Renal cortical epithelial cell (primary cell): Measurements from ENCODE around the gene HINFP. TPM values are rescaled to one million over a fixed set of nuclear protein-coding genes. Genes with fewer than 3 reads are reported as not detected.
"Not testable (repeated sequence)": the region's sequence is repeated elsewhere in the genome, so short reads cannot be mapped to it uniquely, and the experiment has no call there.

Source experiments
- DNase-seq: peaks from one replicate; pipeline ENCODE4 v3.0.0-alpha.2; 2011; ENCODE audit warnings: low read depth
- total RNA-seq: library from RNA; depleted of rRNA; stranded (reverse); fragments of >200 nt; gene quantifications from 2 replicates; pipeline ENCODE4 v1.2.3, GENCODE V29; 2014

Gene HINFP
- total RNA-seq, 1 donor from 2014 or later, result 20.8 TPM

- no peak for DNase-seq
Observed at GRCh38 chr11:119155733-119156492, 34.5 kb downstream of the HINFP start.

GRCh38 chr11:119156496-119156895 is 35.1 kb downstream of the HINFP start:
- no peak for DNase-seq

- DNase-seq, result no peak
Observed at GRCh38 chr11:119157063-119157462, 35.7 kb downstream of the HINFP start.

GRCh38 chr11:119158467-119158866 is 37.1 kb downstream of the HINFP start:
- no peak for DNase-seq

GRCh38 chr11:119160151-119160550 is 38.8 kb downstream of the HINFP start:
- DNase-seq, result no peak

GRCh38 chr11:119161871-119162270 is 40.5 kb downstream of the HINFP start:
- no peak for DNase-seq

GRCh38 chr11:119166368-119167076 is 45.1 kb downstream of the HINFP start:
- peak; percentile 89 for DNase-seq

- DNase-seq, result not testable (repeated sequence)
Observed at GRCh38 chr11:119167077-119167458, 45.7 kb downstream of the HINFP start.

- DNase-seq, result no peak
Observed at GRCh38 chr11:119167933-119168332, 46.6 kb downstream of the HINFP start.

- peak; percentile 64 for DNase-seq
Observed at GRCh38 chr11:119168471-119169281, 47.3 kb downstream of the HINFP start, which contains the start of gene NLRX1. Gene NLRX1, plus strand, starts transcription at chr11:119168725. Its CDS starts 2,679 bp downstream, at chr11:119171404.

- peak; percentile 61 for DNase-seq
Observed at GRCh38 chr11:119169282-119169719, 47.9 kb downstream of the HINFP start.

GRCh38 chr11:119172513-119172912 is 51.1 kb downstream of the HINFP start:
- no peak for DNase-seq

- no peak for DNase-seq
Observed at GRCh38 chr11:119173453-119173852, 52.1 kb downstream of the HINFP start.

- peak; percentile 51 for DNase-seq
Observed at GRCh38 chr11:119175493-119176077, 54.2 kb downstream of the HINFP start.

GRCh38 chr11:119178166-119178680 is 56.8 kb downstream of the HINFP start:
- DNase-seq, result no peak

- no peak for DNase-seq
Observed at GRCh38 chr11:119179342-119179741, 58.0 kb downstream of the HINFP start.

- DNase-seq, result no peak
Observed at GRCh38 chr11:119179983-119180382, 58.6 kb downstream of the HINFP start.

GRCh38 chr11:119180729-119181676 is 59.6 kb downstream of the HINFP start:
- no peak for DNase-seq

- no peak for DNase-seq
Observed at GRCh38 chr11:119181677-119182412, 60.5 kb downstream of the HINFP start.

GRCh38 chr11:119184399-119184798 is 63.0 kb downstream of the HINFP start:
- DNase-seq, result not testable (repeated sequence)
